Omental fat pad (tissue), 4 donors: ENCODE measurements around the gene CSF3. TPM values are rescaled to one million over a fixed set of nuclear protein-coding genes. Genes with fewer than 3 reads are reported as not detected.
A peak's percentile ranks its signal among the peaks of the same experiment; 100 is the strongest.

ENCODE experiments used
- ATAC-seq: fragments of 150-250 bp; one replicate; pipeline ENCODE4 v1.9.1; 2016; ENCODE audit warnings: mild to moderate bottlenecking, moderate library complexity; ENCODE audit not compliant: low FRiP score
- DNase-seq: peaks from one replicate; pipeline ENCODE4 v3.0.0-alpha.2; 2019; ENCODE audit warnings: low spot score
- CTCF ChIP-seq, 3 donors: fragments of 450-650 bp; IDR thresholded peaks; one replicate each; pipeline ENCODE4 v1.5.1; 2016 to 2017; ENCODE audit warnings: antibody characterized with exemption in 3 of 3, mild to moderate bottlenecking in 3 of 3, moderate library complexity in 2 of 3
- total RNA-seq, 4 donors: library from RNA; depleted of rRNA; stranded (reverse); fragments of >200 nt; gene quantifications; one replicate each; pipeline ENCODE4 v1.1.0, GENCODE V29; 2016

The CSF3 gene
- total RNA-seq, 4 donors from 2014 or later, result 51.8 to 75.2 TPM; not detected in 2

GRCh38 chr17:40060887-40061608 lies 45.8 kb downstream of the CSF3 start:
- TF ChIP-seq CTCF (IDR thresholded peaks at IDR 0.05), result no peak
- ATAC-seq (no peak), DNase-seq (no peak)

GRCh38 chr17:40061609-40062038 lies 46.4 kb downstream of the CSF3 start:
- ATAC-seq (no peak), DNase-seq (no peak)
- no peak for TF ChIP-seq CTCF (IDR thresholded peaks at IDR 0.05)

- ATAC-seq, result peak; percentile 76
- DNase-seq, result no peak
- no peak for TF ChIP-seq CTCF (IDR thresholded peaks at IDR 0.05)
Measured at GRCh38 chr17:40062329-40063186, 47.3 kb downstream of the CSF3 start, which contains the start of gene THRA. TSS of gene THRA (plus strand) at chr17:40062965. CDS start at chr17:40074489, 11,524 bp downstream.

- DNase-seq (no peak), ATAC-seq (peak; percentile 28)
- no peak for TF ChIP-seq CTCF (IDR thresholded peaks at IDR 0.05)
Measured at GRCh38 chr17:40063187-40063771, 48.0 kb downstream of the CSF3 start.

- TF ChIP-seq CTCF (IDR thresholded peaks at IDR 0.05), result no peak
- no peak for ATAC-seq
- no peak for DNase-seq
Measured at GRCh38 chr17:40063901-40064531, 48.8 kb downstream of the CSF3 start.

- no peak for TF ChIP-seq CTCF (IDR thresholded peaks at IDR 0.05)
- DNase-seq, result no peak
- ATAC-seq, result no peak
Measured at GRCh38 chr17:40064971-40065768, 49.9 kb downstream of the CSF3 start.
